Thymus (tissue), 11 donors: ENCODE data around the gene MPRIP. TPM values are rescaled to one million over a fixed set of nuclear protein-coding genes. Genes with fewer than 3 reads are reported as not detected.

Source experiments
- DNase-seq, 9 donors: peaks; one replicate each; pipeline ENCODE4 v3.0.0-alpha.2; 2013; ENCODE audit warnings: low spot score in 9 of 9, low read depth in 6 of 9, missing footprints in 1 of 9
- H3K27ac ChIP-seq, 2 donors: one replicate each; pipeline ENCODE4 v1.5.1; 2013; ENCODE audit warnings: control low read depth in 1 of 2, low read depth in 1 of 2, low read length in 1 of 2, mild to moderate bottlenecking in 1 of 2, moderate library complexity in 1 of 2
- H3K27me3 ChIP-seq, 2 donors: one replicate each; pipeline ENCODE4 v1.5.1; 2013; ENCODE audit warnings: low read length in 1 of 2; ENCODE audit not compliant: control insufficient read depth in 2 of 2, insufficient read depth in 1 of 2
- H3K36me3 ChIP-seq, 2 donors: one replicate each; pipeline ENCODE4 v1.5.1; 2013; ENCODE audit warnings: low read length in 1 of 2, mild to moderate bottlenecking in 1 of 2, moderate library complexity in 1 of 2; ENCODE audit not compliant: control insufficient read depth in 2 of 2, insufficient read depth in 2 of 2
- H3K4me1 ChIP-seq, 2 donors: one replicate each; pipeline ENCODE4 v1.5.1; 2013; ENCODE audit warnings: low read length in 2 of 2; ENCODE audit not compliant: control insufficient read depth in 2 of 2, insufficient read depth in 2 of 2
- H3K4me3 ChIP-seq, 2 donors: one replicate each; pipeline ENCODE4 v1.5.1; 2013; ENCODE audit warnings: low read length in 2 of 2, control low read depth in 1 of 2, mild to moderate bottlenecking in 1 of 2
- H3K9me3 ChIP-seq, 2 donors: one replicate each; pipeline ENCODE4 v1.5.1; 2013; ENCODE audit warnings: low read length in 1 of 2, mild to moderate bottlenecking in 1 of 2; ENCODE audit not compliant: control insufficient read depth in 2 of 2, insufficient read depth in 1 of 2
- WGBS: extraction: QIAGEN DNeasy Blood & Tissue Kit; methylation state at CpG from one replicate; pipeline ENCODE4 v1.1.7; 2013; 5-methylcytosine and 5-hydroxymethylcytosine counted together
- polyA plus RNA-seq: library from polyadenylated mRNA; stranded (reverse); fragments of 200-250 nt; gene quantifications from one replicate; pipeline ENCODE4 v1.2.3, GENCODE V29; 2013
- total RNA-seq: library from RNA; stranded (reverse); fragments of 120-200 nt; gene quantifications from one replicate; pipeline ENCODE4 v1.2.4, GENCODE V29; 2013
- donor health status: healthy.

Gene MPRIP
- total and polyA plus RNA-seq, 2 donors = 99.8 to 137 TPM

- no peaks in the 10 kb centered on the region for H3K27me3 ChIP-seq
- no peak overlapping the region for H3K4me3 ChIP-seq
- H3K27ac ChIP-seq = no peak overlapping the region
- no peaks in the 10 kb centered on the region for H3K9me3 ChIP-seq
- H3K4me1 ChIP-seq = peaks cover 0 to 12% of the 10 kb centered on the region in 2 donors
- WGBS = 88% methylated on average over 9 of the region's 9 CpGs
- no peaks in the 10 kb centered on the region for H3K36me3 ChIP-seq
- no peak for DNase-seq
Observed at GRCh38 chr17:17026163-17026562, 16.1 kb upstream of the MPRIP start.

GRCh38 chr17:17027442-17028058 is 14.7 kb upstream of the MPRIP start:
- WGBS = 92% methylated on average over 10 of the region's 10 CpGs
- Histone ChIP-seq H3K36me3 (no peaks in the 10 kb centered on the region), H3K27ac (no peak overlapping the region), H3K27me3 (no peaks in the 10 kb centered on the region), H3K4me1 (peaks cover 0 to 12% of the 10 kb centered on the region in 2 donors), H3K4me3 (no peak overlapping the region), H3K9me3 (no peaks in the 10 kb centered on the region)
- DNase-seq = no peak

DNA sequence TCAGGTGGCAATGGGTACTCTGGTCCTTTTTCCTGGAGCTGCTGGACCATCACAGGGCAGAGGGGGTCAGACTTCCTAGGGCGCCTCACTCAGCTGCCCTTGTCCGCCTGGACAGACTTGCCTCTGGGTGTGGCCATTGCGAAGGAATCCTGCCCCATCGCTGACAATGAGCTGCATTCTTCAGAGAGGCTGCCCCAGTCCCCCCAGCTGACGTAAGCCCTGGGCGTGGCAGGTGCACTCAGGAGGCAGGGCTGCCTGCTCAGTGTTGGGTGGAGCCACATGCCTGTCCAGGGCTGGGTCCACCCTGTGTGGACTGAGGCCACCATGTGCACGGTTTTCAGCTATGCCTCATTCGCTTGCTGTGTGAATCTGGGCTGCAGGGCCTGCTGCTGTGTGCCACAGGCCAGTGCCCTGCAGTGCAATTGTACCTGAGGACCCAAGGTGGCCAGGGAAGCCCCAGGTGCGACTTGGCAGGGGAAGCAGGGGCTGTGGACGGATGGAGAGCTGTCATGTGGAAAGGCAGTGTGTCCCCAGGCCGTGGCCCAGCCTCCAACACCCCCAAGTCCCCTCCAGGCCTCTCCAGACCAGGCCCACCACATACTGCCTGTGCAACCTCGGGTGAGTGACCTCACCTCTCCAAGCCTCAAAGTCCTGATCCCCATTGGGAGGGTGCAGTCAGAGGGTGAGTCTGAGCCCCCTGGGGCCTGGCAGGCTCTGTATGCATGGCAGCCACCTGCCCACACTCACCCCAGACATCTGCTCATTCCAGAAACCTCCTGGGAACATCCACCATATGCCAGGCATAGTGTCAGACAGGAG is 14.0 kb upstream of the MPRIP start:
- no peaks in the 10 kb centered on the region for H3K27me3 ChIP-seq
- peaks cover 0 to 12% of the 10 kb centered on the region in 2 donors for H3K4me1 ChIP-seq
- no peak overlapping the region for H3K27ac ChIP-seq
- no peak overlapping the region for H3K4me3 ChIP-seq
- 91% methylated on average over 12 of the region's 12 CpGs for WGBS
- H3K36me3 ChIP-seq = no peaks in the 10 kb centered on the region
- H3K9me3 ChIP-seq = no peaks in the 10 kb centered on the region
- no peak for DNase-seq

DNA sequence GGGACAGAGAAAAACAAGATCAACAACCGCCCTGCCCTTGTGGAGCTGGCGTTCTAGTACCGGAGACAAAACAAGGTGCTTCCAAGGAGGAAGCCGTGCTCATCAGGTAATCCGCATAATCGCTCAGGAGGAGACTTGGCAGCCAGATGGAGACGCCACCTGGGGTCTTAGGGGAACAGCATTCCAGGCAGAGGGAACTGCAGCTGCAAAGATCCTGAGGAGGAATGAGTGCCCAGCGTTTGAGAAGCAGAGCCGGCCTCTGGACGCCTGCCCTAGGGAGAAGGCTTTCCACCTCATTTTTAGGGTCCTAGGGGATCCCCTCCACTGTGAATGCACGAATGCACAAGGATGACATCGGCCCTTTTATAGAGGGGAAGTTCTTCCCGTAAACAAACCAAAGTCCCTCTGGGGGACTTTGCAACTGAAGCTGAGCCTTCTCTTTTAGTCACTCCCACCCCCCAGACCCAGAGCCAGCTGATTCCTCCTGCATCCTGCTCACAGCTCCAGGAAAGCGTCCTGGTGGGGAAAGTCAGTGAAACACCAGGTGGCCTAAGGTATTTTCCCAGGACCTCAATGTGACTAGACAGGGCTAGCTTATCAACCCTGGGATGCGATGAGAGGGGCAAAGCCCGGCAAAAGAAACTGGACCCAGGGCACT is 13.2 kb upstream of the MPRIP start:
- H3K4me1 ChIP-seq = peaks cover 0 to 17% of the 10 kb centered on the region in 2 donors
- no peak overlapping the region for H3K27ac ChIP-seq
- H3K36me3 ChIP-seq = no peaks in the 10 kb centered on the region

DNA sequence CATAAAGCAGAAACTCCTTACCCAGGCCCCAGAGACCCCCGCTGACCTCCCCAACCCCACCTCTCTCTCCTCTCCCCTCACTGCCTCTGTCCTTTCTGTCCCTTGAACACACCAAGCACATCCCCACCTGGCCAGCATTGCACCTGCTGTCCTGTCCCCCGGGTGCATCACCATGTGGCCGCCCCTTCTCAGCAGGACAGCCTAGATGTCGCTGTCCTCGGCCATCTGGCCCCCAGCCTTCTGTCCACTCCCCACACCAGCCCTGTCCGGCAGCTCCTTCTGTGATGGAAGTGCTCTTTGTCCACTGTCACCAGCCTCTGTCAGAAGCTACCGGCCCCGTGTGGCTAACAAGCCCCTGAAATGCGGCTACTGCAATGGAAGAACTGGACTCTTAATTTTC is 12.3 kb upstream of the MPRIP start:
- H3K9me3 ChIP-seq = no peaks in the 10 kb centered on the region
- peaks cover 0 to 17% of the 10 kb centered on the region in 2 donors for H3K4me1 ChIP-seq
- no peaks in the 10 kb centered on the region for H3K27me3 ChIP-seq
- H3K27ac ChIP-seq = no peak overlapping the region
- WGBS = 96% methylated on average over 9 of the region's 9 CpGs
- no peaks in the 10 kb centered on the region for H3K36me3 ChIP-seq
- no peak for DNase-seq
- H3K4me3 ChIP-seq = no peak overlapping the region

More for the DNA sequence above, 13.2 kb upstream of the MPRIP start:
- 90% methylated on average over 16 of the region's 16 CpGs for WGBS
- DNase-seq = no peak
- no peaks in the 10 kb centered on the region for H3K9me3 ChIP-seq
- no peak overlapping the region for H3K4me3 ChIP-seq
- no peaks in the 10 kb centered on the region for H3K27me3 ChIP-seq

DNA sequence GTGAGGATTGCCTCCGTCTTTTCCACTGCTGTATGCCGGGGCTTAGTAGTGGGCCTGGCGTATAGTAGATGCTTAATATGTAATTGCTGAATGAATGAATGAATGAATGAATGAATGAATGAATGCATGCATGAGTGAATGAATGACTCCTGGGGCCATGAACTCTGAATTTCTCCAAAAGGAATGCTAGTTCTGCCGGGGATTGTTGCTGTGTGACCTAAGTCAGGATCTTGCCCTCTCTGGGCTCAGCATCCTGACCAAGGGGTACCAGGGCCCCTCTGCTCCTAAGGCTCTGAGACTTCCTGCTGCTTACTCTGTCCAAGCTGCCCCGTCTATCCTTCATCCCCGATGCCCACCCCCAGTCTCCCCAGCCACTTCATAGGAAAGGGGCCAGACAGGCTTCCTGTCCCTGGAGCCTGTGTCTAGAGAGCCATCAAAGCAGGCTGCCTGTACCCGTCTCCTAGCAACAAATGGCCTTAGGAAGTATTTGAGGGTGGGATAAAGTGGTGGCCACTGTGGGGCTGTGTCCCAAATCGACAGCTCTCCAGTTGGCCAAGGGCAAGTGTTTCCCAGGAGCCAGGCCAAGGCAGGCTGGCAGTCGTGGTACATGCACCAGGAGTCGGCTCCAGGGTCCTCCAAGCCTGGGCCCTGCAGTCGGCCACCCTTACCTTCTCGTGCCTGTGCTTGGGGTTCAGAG is 11.6 kb upstream of the MPRIP start:
- H3K27ac ChIP-seq = no peak overlapping the region
- H3K4me1 ChIP-seq = peaks cover 0 to 16% of the 10 kb centered on the region in 2 donors
- WGBS = 94% methylated on average over 12 of the region's 12 CpGs
- H3K27me3 ChIP-seq = no peaks in the 10 kb centered on the region
- DNase-seq = no peak
- no peak overlapping the region for H3K4me3 ChIP-seq
- no peaks in the 10 kb centered on the region for H3K36me3 ChIP-seq
- H3K9me3 ChIP-seq = no peaks in the 10 kb centered on the region

DNA sequence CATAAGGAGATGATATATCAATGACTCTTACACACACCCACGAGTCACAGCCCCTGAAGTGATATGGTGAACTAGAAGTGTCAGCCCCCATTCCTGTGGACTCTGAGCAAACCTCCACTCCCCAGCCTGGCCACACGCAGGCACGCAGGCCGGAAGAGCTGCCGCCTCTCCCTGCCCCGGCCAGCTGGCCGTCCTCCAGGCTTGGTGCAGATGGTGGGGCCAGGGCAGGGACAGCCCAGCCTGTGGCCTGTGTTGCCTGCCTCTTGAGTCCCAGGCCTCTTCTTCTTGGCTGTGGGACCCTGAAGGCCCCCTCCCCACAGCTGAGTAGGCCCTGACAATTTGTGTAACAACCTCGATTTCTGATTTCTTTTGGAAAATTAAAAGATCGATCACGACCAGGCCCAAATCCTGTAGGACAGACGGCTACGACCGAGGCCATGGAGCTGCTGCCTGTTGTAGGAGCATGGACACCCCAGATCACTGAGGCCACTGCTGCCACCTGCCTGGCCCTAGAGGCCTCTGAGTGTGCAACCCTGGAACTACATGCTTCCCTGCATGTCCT is 10.0 kb upstream of the MPRIP start:
- H3K4me3 ChIP-seq = no peak overlapping the region
- H3K36me3 ChIP-seq = no peaks in the 10 kb centered on the region
- H3K27ac ChIP-seq = no peak overlapping the region
- H3K27me3 ChIP-seq = no peaks in the 10 kb centered on the region
- peaks cover 0 to 25% of the 10 kb centered on the region in 2 donors for H3K4me1 ChIP-seq
- no peak for DNase-seq
- no peaks in the 10 kb centered on the region for H3K9me3 ChIP-seq
- 96% methylated on average over 13 of the region's 13 CpGs for WGBS

DNA sequence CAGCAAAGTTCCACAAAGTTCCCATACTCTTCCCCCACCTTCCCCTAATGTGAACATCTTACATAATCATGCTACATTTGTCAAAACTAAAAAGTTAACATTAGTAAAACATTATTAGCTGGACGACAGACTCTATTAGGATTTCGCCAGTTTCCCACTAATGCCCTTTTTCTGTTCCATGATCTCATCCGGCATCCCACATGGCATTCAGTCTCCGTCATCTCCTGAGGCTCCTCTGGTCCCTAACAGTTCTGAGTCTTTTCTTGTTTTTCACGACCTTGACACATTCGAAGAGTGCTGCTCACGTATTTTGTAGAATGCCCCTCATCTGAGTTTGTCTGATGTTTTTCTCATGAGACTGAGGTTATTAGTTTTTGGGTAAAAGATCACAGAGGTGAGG is 8.8 kb upstream of the MPRIP start:
- no peak overlapping the region for H3K4me3 ChIP-seq
- 93% methylated on average over 7 of the region's 7 CpGs for WGBS
- H3K27me3 ChIP-seq = no peaks in the 10 kb centered on the region
- H3K4me1 ChIP-seq = peaks cover 0 to 25% of the 10 kb centered on the region in 2 donors
- DNase-seq = no peak
- no peaks in the 10 kb centered on the region for H3K9me3 ChIP-seq
- H3K27ac ChIP-seq = no peak overlapping the region
- no peaks in the 10 kb centered on the region for H3K36me3 ChIP-seq
